T-helper 2 cell treated with Interferon-gamma antibody and Interleukin-4, amounts not matched to agents 100 ng/mL and 5 ng/mL, for 36 hours (primary cell): Measurements from ENCODE around the gene TSHZ2. TPM values are rescaled to one million over a fixed set of nuclear protein-coding genes. Genes with fewer than 3 reads are reported as not detected.

Source experiments
- intact Hi-C: fragments of 100-400 bp; cut with micrococcal nuclease; formaldehyde crosslinking; loops from one replicate; pipeline ENCODE4 v1.15.1; 2023
- total RNA-seq: library from RNA; stranded (reverse); gene quantifications from 2 replicates; pipeline ENCODE4 v1.2.3, GENCODE V29; 2022

The TSHZ2 gene
- total RNA-seq, 1 donor from 2014 or later = 2.5 TPM

- intact Hi-C loops = no loop called here
Measured at GRCh38 chr20:53194306-53195290, 222.4 kb downstream of the TSHZ2 start.

DNA sequence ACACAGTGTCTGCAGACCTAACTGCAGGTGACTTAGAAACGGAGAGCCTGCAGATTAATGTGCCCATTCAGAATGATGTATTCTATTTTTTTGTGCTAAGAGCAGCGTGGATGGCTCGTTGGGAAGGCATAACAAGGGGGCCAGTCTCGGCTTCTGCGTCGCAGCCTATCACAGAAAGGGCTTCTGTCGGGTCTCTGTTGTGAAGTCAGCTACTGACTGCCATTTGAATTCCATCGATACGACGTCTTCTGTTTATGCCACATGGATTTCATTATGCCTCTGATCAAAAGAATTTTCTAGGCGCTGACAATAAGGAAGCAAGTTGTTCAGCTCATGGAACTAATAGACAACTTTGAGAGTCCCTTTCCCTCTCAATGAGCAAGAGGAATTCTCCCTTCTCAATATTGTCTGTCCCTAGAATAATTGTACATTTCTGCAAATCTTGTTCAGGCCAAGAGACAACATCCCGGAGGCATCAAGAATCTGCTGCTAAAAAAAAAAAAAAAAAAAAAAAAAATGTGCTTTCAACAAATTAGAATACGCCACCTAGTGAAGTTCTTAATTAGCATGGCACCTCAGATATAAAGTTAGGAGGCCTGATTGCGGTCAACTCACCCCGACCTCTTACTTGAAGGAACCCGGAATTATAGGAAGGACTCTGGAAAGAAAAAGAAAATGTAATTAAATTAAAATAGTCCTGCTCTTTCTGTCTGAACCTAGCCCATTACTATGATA lies 223.9 kb downstream of the TSHZ2 start:
- intact Hi-C loops = no loop called here

DNA sequence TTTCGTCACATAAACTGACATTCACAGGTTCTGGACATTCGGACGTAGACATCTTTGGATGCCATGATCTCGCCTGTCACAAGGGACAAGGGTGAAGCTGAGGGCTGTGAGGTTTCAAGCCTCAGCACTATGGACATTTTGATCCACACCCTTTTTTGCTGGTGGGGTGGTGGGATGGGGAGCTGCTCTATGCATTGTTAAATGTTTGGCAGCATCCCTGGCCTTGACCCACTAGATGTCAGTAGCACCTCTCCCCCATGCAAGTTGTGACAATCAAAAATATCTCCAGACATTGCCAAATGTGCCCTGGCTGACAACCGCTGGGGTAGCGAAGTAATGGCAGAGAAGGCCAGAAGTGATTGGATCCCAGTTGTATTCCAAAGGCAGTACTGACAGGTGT lies 229.4 kb downstream of the TSHZ2 start:
- intact Hi-C loops = no loop called here

- intact Hi-C loops = no loop called here
Measured at GRCh38 chr20:53202777-53203176, 230.6 kb downstream of the TSHZ2 start.

DNA sequence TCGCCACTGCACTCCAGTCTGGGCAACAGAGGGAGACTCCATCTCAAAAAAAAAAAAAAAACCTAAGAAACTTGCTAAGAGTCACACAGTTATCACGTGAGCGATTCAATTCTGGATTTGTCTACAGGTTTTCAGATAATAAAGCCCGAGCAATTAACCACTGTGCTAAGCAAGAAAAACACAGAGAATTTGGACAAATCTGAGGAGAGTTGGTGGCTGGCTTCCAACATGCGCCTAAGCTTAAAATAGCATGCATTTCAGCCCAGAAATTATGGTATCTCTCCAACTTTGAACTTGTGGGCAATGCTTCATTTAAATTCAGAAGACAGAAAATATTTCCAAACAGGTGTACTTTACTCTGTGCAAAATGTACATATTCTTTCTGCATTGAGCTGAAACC lies 232.9 kb downstream of the TSHZ2 start:
- intact Hi-C loops = no loop called here

DNA sequence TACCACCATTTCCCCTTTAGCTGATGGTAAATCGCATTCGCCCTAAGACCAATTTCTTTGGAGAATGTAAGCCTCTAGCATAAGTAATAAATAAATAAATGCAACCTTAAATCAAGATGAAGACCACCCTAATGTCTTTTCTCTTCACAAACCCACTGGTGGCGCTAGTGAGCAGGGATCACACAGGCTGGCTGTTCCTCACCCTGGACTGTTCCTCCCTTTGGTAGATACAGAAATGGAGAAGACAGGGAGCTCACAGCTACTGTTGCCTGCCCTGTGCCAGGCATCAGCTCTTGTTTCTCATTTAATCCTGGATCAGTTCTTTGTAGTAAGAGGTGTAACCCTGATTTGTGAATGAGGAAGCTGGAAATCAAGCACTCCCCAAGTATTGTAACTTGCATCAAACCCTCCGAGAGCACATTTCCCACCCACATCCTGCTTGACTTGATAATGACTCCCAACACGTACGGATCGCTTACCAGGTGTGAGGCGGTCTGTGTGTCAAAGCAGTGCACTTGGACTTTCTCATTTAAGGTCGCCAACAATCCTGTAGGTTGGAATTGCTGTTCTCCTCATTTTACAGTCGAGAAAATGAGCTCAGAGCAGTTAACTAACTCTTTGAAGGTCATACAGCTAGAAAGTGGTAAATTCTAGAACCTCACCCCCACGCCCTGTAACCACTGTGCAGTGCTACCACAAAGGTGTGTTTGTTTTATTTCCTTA lies 236.1 kb downstream of the TSHZ2 start:
- intact Hi-C loops = no loop called here

DNA sequence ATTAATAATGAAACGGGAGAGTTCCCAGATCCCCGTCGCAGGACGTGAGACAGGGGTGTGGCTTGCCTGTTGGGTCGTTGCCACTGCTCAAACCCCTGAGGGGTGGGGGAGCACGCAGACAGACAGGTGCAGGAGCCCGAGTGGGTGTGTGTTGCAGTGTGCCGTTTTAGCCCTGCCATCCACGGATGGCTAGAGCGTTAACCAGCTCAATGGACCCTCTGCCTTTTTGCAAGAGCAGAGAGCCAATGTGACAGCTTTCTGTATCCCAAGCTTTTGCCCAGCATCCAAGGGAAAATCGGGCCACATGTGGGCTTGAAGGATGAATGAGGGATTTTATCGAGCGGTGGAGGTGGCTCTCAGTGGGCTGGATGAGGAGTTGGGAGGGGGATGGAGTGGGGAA lies 237.9 kb downstream of the TSHZ2 start:
- intact Hi-C loops = loop anchor here (10.0 kb wide), 1 partner anchor 735 kb away; no protein-coding TSS in a partner anchor

- intact Hi-C loops = loop anchor here (10.0 kb wide), 1 partner anchor 734 kb away; no protein-coding TSS in a partner anchor
Measured at GRCh38 chr20:53210931-53211330, 238.8 kb downstream of the TSHZ2 start.

DNA sequence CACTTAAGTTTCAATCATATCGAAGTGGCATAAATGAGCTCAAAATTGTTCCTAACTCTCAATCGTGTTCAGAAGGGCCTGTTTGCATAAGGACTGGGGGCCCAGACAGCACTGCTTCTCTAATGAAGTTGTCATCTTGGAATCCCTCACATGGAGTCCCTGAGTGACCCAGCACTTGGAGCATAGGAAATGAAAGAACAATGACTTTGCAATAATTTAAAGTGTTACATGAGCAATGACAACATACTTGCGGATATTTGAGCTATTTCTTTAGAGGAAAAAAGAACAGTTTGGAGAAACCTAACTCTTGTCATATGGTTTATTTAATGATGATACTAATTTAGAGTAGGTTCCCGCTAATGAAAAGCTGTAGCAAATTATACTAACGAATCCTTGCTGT lies 239.9 kb downstream of the TSHZ2 start:
- intact Hi-C loops = loop anchor here (10.0 kb wide), 1 partner anchor 733 kb away; no protein-coding TSS in a partner anchor

- intact Hi-C loops = loop anchor here (2.0 to 10.0 kb wide), 2 partner anchors 730 to 902 kb away; no protein-coding TSS in a partner anchor
Measured at GRCh38 chr20:53214392-53214791, 242.2 kb downstream of the TSHZ2 start.

GRCh38 chr20:53215166-53215565 lies 243.0 kb downstream of the TSHZ2 start:
- intact Hi-C loops = loop anchor here (2.0 to 10.0 kb wide), 4 partner anchors 58 to 902 kb away; no protein-coding TSS in a partner anchor

- intact Hi-C loops = loop anchor here (2.0 to 10.0 kb wide), 6 partner anchors 59 to 974 kb away; partner anchors contain the start of gene TSHZ2
Measured at GRCh38 chr20:53216478-53216855, 244.3 kb downstream of the TSHZ2 start.

- intact Hi-C loops = loop anchor here (2.0 to 10.0 kb wide), 6 partner anchors 60 to 974 kb away; partner anchors contain the start of gene TSHZ2
Measured at GRCh38 chr20:53216856-53217576, 244.9 kb downstream of the TSHZ2 start.

DNA sequence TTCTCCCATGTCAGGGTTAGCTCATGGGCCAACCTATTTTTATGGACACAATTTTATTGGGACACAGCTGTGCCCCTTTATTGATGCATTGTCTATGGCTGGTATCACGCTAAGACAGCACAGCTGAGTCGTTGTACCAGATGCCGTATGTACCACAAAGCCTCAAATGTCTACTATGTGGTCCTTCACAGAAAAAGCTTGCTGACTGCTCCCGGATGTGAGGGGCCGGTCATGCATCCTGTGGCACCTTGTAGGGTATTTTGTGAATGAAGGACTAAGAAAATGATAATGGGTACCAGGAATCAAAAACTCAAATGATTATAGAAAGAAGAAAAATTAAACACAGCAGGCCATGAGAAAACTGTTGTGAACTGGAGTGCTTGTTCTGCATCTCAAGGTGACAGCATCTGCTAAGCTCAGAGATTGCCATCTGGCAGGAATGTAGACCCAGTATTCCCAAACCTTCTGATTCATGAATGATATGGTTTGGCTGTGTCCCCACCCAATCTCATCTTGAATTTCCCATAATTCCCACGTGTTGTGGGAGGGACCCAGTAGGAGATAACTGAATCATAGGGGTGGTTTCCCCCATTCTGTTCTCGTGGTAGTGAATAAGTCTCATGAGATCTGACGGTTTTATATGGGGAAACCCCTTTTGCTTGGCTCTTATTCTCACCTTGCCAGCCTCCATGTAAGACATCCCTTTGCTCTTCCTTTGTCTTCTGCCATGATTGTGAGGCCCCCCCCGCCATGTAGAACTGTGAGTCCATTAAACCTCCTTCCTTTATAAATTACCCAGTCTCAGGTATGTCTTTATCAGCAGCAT lies 248.5 kb downstream of the TSHZ2 start:
- intact Hi-C loops = no loop called here

- intact Hi-C loops = no loop called here
Measured at GRCh38 chr20:53221731-53222130, 249.6 kb downstream of the TSHZ2 start.

DNA sequence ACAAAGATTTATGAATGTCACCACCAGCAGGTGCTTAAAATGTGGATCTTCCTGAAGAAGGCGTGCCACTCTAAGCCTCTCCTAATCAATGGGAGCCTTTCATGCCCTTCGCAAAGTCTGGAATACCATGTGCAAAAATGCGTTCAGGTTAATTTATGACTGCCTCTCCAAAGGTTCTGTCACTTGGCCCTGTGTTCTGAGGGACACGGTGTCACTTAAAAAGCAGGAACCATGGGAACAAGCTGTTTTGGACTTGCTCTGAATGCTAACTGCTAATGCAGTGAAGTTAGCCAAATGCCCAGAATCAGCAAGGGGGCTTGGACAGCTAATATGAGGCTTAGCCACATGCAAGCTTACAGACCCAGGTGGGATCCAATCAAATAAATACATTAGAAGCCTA lies 250.3 kb downstream of the TSHZ2 start:
- intact Hi-C loops = no loop called here

DNA sequence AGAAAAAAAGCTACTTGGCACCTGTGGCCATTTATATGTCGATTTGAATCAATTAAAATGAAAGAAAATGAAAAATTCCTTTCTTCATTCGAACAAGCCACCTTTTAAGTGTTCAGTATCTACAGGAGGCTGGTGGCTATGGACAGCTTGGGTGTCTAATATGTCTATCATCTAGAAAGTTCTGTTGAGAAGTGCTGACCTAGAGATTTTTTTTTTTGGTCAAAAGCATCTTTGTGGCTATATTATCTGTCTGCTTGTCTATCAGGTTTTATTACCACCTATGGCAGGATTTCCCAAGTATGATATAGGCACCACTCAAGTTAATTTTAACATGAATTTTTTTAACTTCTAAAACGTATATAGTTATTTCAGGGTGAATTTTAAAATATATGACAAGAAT lies 250.8 kb downstream of the TSHZ2 start:
- intact Hi-C loops = no loop called here

DNA sequence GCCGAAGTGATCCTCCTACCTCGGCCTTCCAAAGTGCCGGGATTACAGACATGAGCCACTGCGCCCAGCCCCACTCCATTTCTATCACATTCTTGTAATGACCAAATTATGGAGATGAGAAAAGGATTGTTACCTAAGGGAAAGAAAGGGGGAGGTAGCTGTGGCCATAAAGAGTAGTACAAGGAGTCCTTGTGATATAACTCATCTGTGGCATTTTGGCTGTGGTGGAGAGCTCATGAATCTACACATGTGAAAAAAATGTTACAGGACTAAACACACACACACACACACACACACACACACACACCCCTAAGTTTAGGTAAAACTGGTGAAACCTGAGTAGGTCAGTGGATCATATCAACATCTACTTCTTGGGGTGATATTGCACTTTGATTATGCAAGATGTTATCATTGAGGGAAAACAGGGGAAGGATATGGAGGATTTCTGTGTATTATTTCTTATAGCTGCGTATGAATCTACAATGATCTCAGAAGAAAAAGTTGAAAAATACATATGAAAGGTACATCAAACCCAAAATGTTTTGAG lies 251.5 kb downstream of the TSHZ2 start:
- intact Hi-C loops = no loop called here

DNA sequence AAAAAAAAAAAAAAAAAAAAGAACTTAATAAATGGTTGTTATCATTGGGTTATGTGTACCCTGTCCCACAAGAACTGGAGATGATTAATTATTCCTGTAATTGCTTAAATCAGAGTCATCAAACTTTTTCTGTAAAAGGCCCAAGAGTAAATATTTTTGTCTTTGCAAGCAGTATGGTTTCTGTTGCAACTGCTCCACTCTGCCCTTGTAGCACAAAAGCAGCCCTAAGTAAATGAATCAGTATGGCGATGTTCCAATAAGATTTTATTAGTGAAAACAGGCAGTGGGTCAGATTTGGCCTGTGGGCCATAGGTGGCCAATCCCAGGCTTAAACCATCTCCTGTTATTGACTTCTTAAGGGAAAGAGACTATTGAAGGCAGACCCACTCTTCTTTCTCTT lies 252.7 kb downstream of the TSHZ2 start:
- intact Hi-C loops = no loop called here
